ENCODE results near the gene TBX1. TPM values are rescaled to one million over a fixed set of nuclear protein-coding genes. Genes with fewer than 3 reads are reported as not detected.

TBX1 gene
- total RNA-seq, 4 donors from 2014 or later: 7.6 to 34.3 (median 18.5) TPM

DNA sequence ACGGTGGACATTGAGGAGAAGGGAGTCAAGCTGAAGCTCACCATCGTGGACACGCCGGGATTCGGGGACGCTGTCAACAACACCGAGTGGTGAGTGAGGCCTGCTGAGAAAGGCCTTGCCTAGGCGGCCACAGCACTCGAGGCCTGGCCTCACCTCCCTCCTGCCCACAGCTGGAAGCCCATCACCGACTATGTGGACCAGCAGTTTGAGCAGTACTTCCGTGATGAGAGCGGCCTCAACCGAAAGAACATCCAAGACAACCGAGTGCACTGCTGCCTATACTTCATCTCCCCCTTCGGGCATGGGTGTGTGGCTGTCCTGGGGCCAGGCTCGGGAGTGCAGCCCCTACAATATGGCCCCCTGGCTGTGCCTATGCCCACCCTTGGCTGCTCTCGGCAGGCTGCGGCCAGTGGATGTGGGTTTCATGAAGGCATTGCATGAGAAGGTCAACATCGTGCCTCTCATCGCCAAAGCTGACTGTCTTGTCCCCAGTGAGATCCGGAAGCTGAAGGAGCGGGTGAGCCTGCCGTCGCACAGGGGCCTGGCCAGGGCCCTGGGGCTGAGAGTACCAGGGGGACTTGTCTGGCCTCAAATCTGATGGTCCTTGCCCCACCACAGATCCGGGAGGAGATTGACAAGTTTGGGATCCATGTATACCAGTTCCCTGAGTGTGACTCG is 40.3 kb upstream of the TBX1 start:
- Histone ChIP-seq H3K27ac (no peak overlapping the region), H3K36me3 (peaks cover 0 to 12% of the 10 kb centered on the region in 2 donors), H3K4me3 (replicated peaks in 1 of 3) (no peak overlapping the region), H3K4me1 (peaks cover 8 to 34% of the 10 kb centered on the region in 2 donors), H3K27me3 (no peaks in the 10 kb centered on the region), H3K9me3 (no peaks in the 10 kb centered on the region)
- intact Hi-C loops (cut with DNase I): no loop called here
- DNase-seq: no peak
- WGBS, 2 donors: 95% methylated on average over 20 to 26 of the region's 26 CpGs
- TF ChIP-seq, protein P1, sequence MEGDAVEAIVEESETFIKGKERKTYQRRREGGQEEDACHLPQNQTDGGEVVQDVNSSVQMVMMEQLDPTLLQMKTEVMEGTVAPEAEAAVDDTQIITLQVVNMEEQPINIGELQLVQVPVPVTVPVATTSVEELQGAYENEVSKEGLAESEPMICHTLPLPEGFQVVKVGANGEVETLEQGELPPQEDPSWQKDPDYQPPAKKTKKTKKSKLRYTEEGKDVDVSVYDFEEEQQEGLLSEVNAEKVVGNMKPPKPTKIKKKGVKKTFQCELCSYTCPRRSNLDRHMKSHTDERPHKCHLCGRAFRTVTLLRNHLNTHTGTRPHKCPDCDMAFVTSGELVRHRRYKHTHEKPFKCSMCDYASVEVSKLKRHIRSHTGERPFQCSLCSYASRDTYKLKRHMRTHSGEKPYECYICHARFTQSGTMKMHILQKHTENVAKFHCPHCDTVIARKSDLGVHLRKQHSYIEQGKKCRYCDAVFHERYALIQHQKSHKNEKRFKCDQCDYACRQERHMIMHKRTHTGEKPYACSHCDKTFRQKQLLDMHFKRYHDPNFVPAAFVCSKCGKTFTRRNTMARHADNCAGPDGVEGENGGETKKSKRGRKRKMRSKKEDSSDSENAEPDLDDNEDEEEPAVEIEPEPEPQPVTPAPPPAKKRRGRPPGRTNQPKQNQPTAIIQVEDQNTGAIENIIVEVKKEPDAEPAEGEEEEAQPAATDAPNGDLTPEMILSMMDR (IDR thresholded peaks at IDR 0.05): no peak
- TF ChIP-seq POLR2A (IDR thresholded peaks at IDR 0.05): no peak

DNA sequence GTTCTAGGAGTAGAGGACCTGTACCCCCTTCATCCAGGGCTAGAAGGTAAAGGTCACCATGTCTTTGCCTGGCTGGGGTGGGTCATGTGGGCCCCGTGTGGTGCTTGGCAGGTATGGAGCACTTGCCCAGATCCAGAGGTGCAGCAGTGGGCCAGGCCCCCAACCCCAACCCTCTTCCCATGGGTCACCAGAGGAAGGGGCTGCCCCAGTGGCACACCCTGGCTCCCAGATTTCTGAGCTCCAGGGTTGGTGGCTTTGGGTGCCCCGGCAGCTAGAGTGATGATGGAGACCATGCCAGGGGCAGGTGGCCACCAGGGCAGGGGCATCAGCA is 39.6 kb upstream of the TBX1 start:
- Histone ChIP-seq H3K36me3 (peaks cover 0 to 12% of the 10 kb centered on the region in 2 donors), H3K4me1 (peaks cover 7 to 31% of the 10 kb centered on the region in 2 donors), H3K27ac (no peak overlapping the region), H3K9me3 (no peaks in the 10 kb centered on the region), H3K4me3 (replicated peaks in 1 of 3) (no peak overlapping the region), H3K27me3 (no peaks in the 10 kb centered on the region)
- DNase-seq: no peak
- WGBS, 2 donors: 100% methylated on average over 1 of the region's 2 CpGs; no CpG with 5 or more reads in 1 of the 2 donors
- intact Hi-C loops (cut with DNase I): no loop called here
- TF ChIP-seq, protein P1 (IDR thresholded peaks at IDR 0.05): no peak
- no peak for TF ChIP-seq POLR2A (IDR thresholded peaks at IDR 0.05)

DNA sequence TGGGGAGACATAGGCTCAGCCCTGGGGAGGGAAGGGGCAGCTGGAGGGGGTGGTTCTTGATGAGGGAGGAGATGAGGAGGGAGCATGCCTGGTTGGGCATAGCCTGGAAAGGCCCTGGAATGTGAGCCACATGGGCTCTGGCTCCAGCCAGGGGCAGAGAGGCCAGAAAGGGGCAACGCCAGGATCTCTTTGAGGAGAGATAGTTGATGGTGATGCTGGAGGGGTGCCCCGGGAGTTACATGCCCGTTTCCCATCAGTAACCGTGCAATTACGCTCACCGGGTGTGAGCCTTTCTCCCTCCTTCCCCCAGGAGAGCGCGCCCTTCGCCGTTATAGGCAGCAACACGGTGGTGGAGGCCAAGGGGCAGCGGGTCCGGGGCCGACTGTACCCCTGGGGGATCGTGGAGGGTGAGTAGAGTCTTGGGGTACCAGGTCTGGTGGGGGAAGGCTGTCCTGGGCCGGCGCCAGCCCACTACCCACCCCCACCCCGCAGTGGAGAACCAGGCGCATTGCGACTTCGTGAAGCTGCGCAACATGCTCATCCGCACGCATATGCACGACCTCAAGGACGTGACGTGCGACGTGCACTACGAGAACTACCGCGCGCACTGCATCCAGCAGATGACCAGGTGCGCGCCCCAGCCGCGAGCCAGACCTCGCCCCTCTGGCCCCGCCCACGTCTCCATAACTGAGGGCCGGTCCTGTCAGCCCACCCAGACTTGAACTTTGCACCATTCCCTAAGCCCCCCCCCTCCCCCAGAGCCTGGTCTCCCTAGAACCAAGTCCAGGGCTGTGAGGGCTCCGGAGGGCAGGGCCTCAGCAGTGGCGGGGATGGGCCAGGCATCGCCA is 39.0 kb upstream of the TBX1 start:
- peaks cover 7 to 31% of the 10 kb centered on the region in 2 donors for H3K4me1 ChIP-seq
- WGBS, 2 donors: 80 to 93% methylated on average over 37 to 38 of the region's 44 CpGs
- TF ChIP-seq POLR2A (IDR thresholded peaks at IDR 0.05): no peak
- TF ChIP-seq, protein P1 (IDR thresholded peaks at IDR 0.05): no peak
- H3K27ac ChIP-seq: no peak overlapping the region
- peaks cover 0 to 12% of the 10 kb centered on the region in 2 donors for H3K36me3 ChIP-seq
- DNase-seq: no peak
- H3K4me3 ChIP-seq (replicated peaks in 1 of 3): no peak overlapping the region
- no peaks in the 10 kb centered on the region for H3K27me3 ChIP-seq
- intact Hi-C loops (cut with DNase I): no loop called here
- no peaks in the 10 kb centered on the region for H3K9me3 ChIP-seq

DNA sequence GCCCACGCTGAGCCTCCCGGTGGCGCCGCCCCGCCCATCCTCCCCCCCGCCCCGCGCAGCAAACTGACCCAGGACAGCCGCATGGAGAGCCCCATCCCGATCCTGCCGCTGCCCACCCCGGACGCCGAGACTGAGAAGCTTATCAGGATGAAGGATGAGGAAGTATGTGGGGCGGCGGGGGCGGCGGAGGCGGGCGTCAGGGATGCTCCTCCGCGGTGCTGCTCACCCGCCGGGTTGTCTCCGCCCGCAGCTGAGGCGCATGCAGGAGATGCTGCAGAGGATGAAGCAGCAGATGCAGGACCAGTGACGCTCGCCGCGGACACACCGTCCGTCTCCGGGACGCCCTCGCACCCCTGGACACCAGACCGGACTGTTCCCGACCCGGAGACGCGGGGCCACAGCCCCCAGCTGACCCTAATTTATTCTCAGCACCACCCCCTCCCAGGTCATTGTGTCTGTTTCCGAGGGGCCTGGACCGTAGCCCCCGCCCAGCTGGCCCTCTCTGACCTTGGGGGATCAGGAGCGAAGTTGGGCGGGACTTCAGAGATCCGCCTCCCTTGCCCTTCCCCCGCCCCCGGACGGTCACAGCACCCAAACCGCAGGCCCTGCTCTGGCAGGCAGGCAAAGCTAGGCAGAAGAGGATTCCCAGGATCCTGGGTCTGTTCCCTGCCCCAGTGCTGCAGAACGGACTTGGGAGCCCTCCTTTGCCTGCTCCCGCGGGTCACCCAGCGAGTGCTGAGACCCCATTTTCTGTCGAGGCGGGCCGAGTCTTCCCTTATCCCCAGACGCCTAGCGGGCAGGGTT is 38.2 kb upstream of the TBX1 start:
- Histone ChIP-seq H3K4me1 (peaks cover 7 to 28% of the 10 kb centered on the region in 2 donors), H3K4me3 (replicated peaks in 1 of 3) (no peak overlapping the region), H3K36me3 (peaks cover 0 to 12% of the 10 kb centered on the region in 2 donors), H3K9me3 (no peaks in the 10 kb centered on the region), H3K27ac (no peak overlapping the region), H3K27me3 (no peaks in the 10 kb centered on the region)
- TF ChIP-seq, protein P1 (IDR thresholded peaks at IDR 0.05): no peak
- no peak for TF ChIP-seq POLR2A (IDR thresholded peaks at IDR 0.05)
- intact Hi-C loops (cut with DNase I): no loop called here
- WGBS, 2 donors: 78 to 92% methylated on average over 29 to 33 of the region's 60 CpGs
- no peak for DNase-seq
